Vagina (tissue), 2 donors: ENCODE results near the gene PJA2.

ENCODE experiments used
- CTCF ChIP-seq, 3 experiments: fragments of 450-650 bp in 2 of 3; fragments of 200-600 bp in 1 of 3; sonication (generic) in 1 of 3; IDR thresholded peaks; one replicate each; pipeline ENCODE4 v1.5.1; 2017 to 2019; ENCODE audit warnings: antibody characterized with exemption in 3 of 3, mild to moderate bottlenecking in 2 of 3, moderate library complexity in 2 of 3
- POLR2A ChIP-seq, 2 donors: fragments of 450-650 bp; IDR thresholded peaks; one replicate each; pipeline ENCODE4 v1.6.1; 2017; ENCODE audit warnings: antibody characterized with exemption in 2 of 2, mild to moderate bottlenecking in 2 of 2, moderate library complexity in 2 of 2

DNA sequence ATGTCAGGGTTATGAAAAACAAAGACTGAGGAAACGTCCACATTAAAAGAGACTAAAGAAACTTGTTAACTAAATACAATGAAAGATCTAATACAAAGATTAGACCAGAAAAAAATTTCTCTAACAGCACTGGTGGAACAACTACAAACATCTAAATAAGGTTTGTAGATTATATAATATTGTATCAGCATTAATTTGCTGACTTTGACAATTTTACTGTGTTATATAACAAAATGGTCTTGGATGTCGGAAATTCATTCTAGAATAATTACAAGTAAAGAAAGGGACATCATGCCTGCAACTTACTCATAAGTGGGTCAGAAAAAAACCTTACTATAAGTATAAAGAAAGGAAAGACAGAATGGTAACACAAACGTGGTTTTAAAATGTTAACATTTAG, 50.1 kb downstream of the PJA2 start:
- TF ChIP-seq CTCF (IDR thresholded peaks at IDR 0.05) (no peak), POLR2A (IDR thresholded peaks at IDR 0.05) (no peak)
